HepG2 (cell line): ENCODE results near the gene DCAF4. TPM values are rescaled to one million over a fixed set of nuclear protein-coding genes. Genes with fewer than 3 reads are reported as not detected.

Experiments used
- ATAC-seq: fragments of 200-7000 bp; cut with Tn5 transposase; 3 replicates; pipeline ENCODE4 v1.9.1; 2020; ENCODE audit warnings: mild to moderate bottlenecking, moderate library complexity
- BruUV-seq: library from RNA; stranded (reverse); fragments of 400-500 nt; replicated peaks from 2 replicates; lab custom pipeline; 2021; lab: Mats Ljungman, UMichigan
- CTCF ChIA-PET: fragments of 300-600 bp; formaldehyde crosslinking; extraction: SDS; loops from one replicate; lab custom pipeline; 2021; ENCODE audit warnings: low total read pairs, inconsistent platforms, low intra/inter-chr PET ratio; lab: Yijun Ruan, JAX
- POLR2A ChIA-PET: fragments of 350-600 bp; sonication (Branson Sonifier 250); formaldehyde crosslinking; loops from one replicate; lab custom pipeline; 2020; ENCODE audit warnings: antibody characterized with exemption, inconsistent platforms; lab: Yijun Ruan, JAX
- DNase-seq: peaks from one replicate; pipeline ENCODE4 v3.0.0-alpha.2; 2015; ENCODE audit warnings: low spot score
- FAIRE-seq: peaks from 3 replicates; lab custom pipeline; 2011; peaks lifted over from hg19 to GRCh38; lab: Jason Lieb, UNC
- H2AFZ ChIP-seq: one replicate; pipeline ENCODE4 v1.6.1; 2011; ENCODE audit warnings: low read length, inconsistent platforms
- H3K27ac ChIP-seq: fragments of 300-600 bp; 3 replicates; pipeline ENCODE4 v1.8.0; 2011; ENCODE audit warnings: mixed run types, mild to moderate bottlenecking, mixed read lengths, low read length, inconsistent platforms; ENCODE audit not compliant: insufficient read depth; ENCODE audit errors: extremely low read length
- H3K27me3 ChIP-seq, 2 experiments: fragments of 200-600 bp in 1 of 2; 2 replicates in 1 of 2; 3 replicates in 1 of 2; pipeline versions ENCODE4 v1.6.0 to v1.8.0; 2011; ENCODE audit warnings: low read length in 2 of 2, mild to moderate bottlenecking in 2 of 2, moderate library complexity in 2 of 2, inconsistent platforms in 1 of 2; ENCODE audit not compliant: insufficient read depth in 2 of 2, control insufficient read depth in 1 of 2
- H3K36me3 ChIP-seq, 2 experiments: fragments of 200-600 bp in 1 of 2; replicated peaks in 1 of 2; 2 replicates in 1 of 2; 3 replicates in 1 of 2; pipeline versions ENCODE4 v1.5.1 to v1.8.0; 2011; ENCODE audit warnings: low read length in 2 of 2, inconsistent platforms in 1 of 2; ENCODE audit not compliant: insufficient read depth in 2 of 2, control insufficient read depth in 1 of 2
- H3K4me1 ChIP-seq: 2 replicates; pipeline ENCODE4 v1.5.1; 2012; ENCODE audit warnings: low read length, inconsistent platforms; ENCODE audit not compliant: insufficient read depth
- H3K4me2 ChIP-seq: 2 replicates; pipeline ENCODE4 v1.6.0; 2011; ENCODE audit warnings: low read depth, low read length, inconsistent platforms
- H3K4me3 ChIP-seq, 3 experiments: fragments of 200-600 bp in 1 of 3; sonication (generic), shearing (Covaris generic) in 1 of 3; replicated peaks in 1 of 3; 2 replicates each; pipeline ENCODE4 v1.5.1; 2011 to 2016; ENCODE audit warnings: low read length in 3 of 3, inconsistent platforms in 2 of 3, low read depth in 2 of 3, mild to moderate bottlenecking in 2 of 3, control low read depth in 1 of 3, mixed read lengths in 1 of 3; ENCODE audit not compliant: insufficient read depth in 1 of 3
- H3K79me2 ChIP-seq: one replicate; pipeline ENCODE4 v1.6.1; 2011; ENCODE audit warnings: low read length, inconsistent platforms; ENCODE audit not compliant: insufficient read depth
- H3K9ac ChIP-seq: 2 replicates; pipeline ENCODE4 v1.6.0; 2011; ENCODE audit warnings: mild to moderate bottlenecking, low read depth, low read length, inconsistent platforms; ENCODE audit not compliant: insufficient read depth
- H3K9me3 ChIP-seq: 2 replicates; pipeline ENCODE4 v1.5.1; 2012; ENCODE audit warnings: mild to moderate bottlenecking, low read length
- H4K20me1 ChIP-seq: 2 replicates; pipeline ENCODE4 v1.6.0; 2011; ENCODE audit warnings: inconsistent platforms, mild to moderate bottlenecking, low read length, moderate library complexity; ENCODE audit not compliant: insufficient read depth
- CEBPB ChIP-seq: IDR thresholded peaks from 2 replicates; pipeline ENCODE4 v1.6.1; 2011; ENCODE audit warnings: low read depth, low read length, improper control_type of control experiment, borderline replicate concordance
- MEF2D ChIP-seq: sonication (generic); formaldehyde crosslinking; IDR thresholded peaks from 2 replicates; pipeline ENCODE4 v1.5.1; 2020; ENCODE audit warnings: mild to moderate bottlenecking, missing genetic modification reagents
- NFE2L2 ChIP-seq: fragments of 150-350 bp; IDR thresholded peaks from 2 replicates; pipeline ENCODE4 v1.6.1; 2014; ENCODE audit warnings: low read length
- ZNF24 ChIP-seq: fragments of 450-650 bp; IDR thresholded peaks from 2 replicates; pipeline ENCODE4 v1.6.1; 2017; ENCODE audit warnings: antibody characterized with exemption, mild to moderate bottlenecking
- WGBS: methylation state at CpG from one replicate; pipeline ENCODE4 v1.1.6; 2017; ENCODE audit warnings: low lambda C conversion rate; 5-methylcytosine and 5-hydroxymethylcytosine counted together
- in situ Hi-C: cut with HindIII; loops from 2 replicates; pipeline ENCODE4 v1.10.0; 2017; ENCODE audit warnings: low pct_unique_long_range_greater_than_20kb; ENCODE audit not compliant: extremely low pct_ligation_motif_present
- intact Hi-C: fragments of 100-400 bp; cut with micrococcal nuclease; formaldehyde crosslinking; loops from one replicate; pipeline ENCODE4 v1.10.0; 2022; ENCODE audit not compliant: unreplicated experiment
- polyA plus RNA-seq, 8 experiments: library from polyadenylated mRNA; depleted of rRNA in 3 of 8; stranded (reverse) in 7 of 8; unstranded in 1 of 8; fragments of >200 nt; fragmentation: Illumina TruSeq in 4 of 8; extraction: Trizol in 4 of 8; gene quantifications; 2 replicates each; pipeline versions ENCODE4 v1.2.1 to v1.2.3, GENCODE V29; 2011 to 2016; ENCODE audit warnings: low read depth in 4 of 8, missing spikeins in 1 of 8, mixed read lengths in 1 of 8; ENCODE audit not compliant: insufficient read depth in 1 of 8
- total RNA-seq, 5 experiments: library from RNA; depleted of rRNA; stranded (reverse); fragments of >200 nt; fragmentation: Illumina TruSeq; extraction: Trizol; gene quantifications; 2 replicates each; pipeline ENCODE4 v1.2.3, GENCODE V29; 2016; ENCODE audit warnings: low read depth in 1 of 5

DCAF4 gene
- total and polyA plus RNA-seq, 2 of the 13 experiments (the other 11 are each of a cell fraction or from before 2014, with no cell fraction given): 18.8 to 21.1 TPM

DNA sequence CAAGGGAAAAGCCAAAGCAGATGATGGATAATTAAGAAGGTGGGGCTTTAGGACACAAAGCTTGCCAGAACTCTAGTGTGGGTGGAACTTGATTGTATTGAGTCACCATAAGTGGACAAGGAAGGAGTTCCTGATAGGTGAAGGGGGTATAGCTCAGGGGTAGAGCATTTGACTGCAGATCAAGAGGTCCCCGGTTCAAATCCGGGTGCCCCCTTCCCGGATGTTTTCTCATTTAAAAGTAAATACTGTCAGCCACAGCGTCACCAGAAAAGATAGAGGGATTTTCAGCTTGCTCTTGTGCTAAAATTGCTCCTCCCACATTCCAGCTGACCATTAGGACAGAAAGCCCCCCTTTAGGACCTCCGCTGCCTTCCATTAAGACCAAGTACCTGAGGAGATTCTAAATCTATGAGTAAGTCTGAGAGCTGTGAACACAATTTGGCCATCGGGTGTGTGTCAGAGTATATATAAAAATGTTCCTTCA lies 36.6 kb downstream of the DCAF4 start:
- no peak overlapping the region for H3K4me3 ChIP-seq

DNA sequence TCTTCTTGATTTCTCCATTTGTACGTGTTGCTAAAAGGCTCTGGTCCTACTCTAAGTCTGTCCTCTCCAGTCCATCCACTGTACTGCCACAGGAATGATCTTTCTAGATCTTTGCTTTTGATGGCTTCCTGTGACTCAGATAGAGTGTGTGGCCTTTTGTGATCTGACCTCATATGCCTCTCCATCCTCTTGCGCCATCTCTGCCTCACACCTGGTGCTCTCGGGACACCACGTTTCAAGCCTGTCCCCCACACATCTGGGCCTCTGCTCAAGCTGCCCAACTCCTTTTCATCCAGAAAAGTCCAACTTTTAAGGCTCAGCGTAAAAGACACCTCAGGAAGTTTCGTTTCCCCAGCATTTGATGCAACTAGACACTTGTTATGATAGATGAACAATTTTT lies 39.0 kb downstream of the DCAF4 start:
- no peaks in the 10 kb centered on the region for H3K27me3 ChIP-seq
- ChIA-PET CTCF (no interaction called here), POLR2A (no interaction called here)
- no peak overlapping the region for H2AFZ ChIP-seq
- peak; percentile 71; the same call in 1 of the 2 replicates for TF ChIP-seq CEBPB
- TF ChIP-seq MEF2D (CRISPR knock-in tag): no peak
- no peak overlapping the region for H3K9ac ChIP-seq
- no peak for FAIRE-seq
- intact Hi-C loops: no loop called here
- peak; percentile 21; the same call in 1 of the 3 replicates for ATAC-seq
- peaks cover 2% of the 10 kb centered on the region in 2 experiments; a peak in 3 of 5 replicates for H3K36me3 ChIP-seq
- TSS peak; percentile 44 for BruUV-seq
- no peaks in the 10 kb centered on the region for H4K20me1 ChIP-seq
- no peaks in the 10 kb centered on the region for H3K79me2 ChIP-seq
- no peak overlapping the region for H3K4me2 ChIP-seq
- no peak overlapping the region for H3K27ac ChIP-seq
- in situ Hi-C loops: no loop called here
- peaks cover 7% of the 10 kb centered on the region; the same call in 1 of the 2 replicates for H3K4me1 ChIP-seq
- WGBS: 80% methylated on average over 6 of the region's 6 CpGs
- peak; percentile 24 for DNase-seq
- H3K4me3 ChIP-seq: no peak overlapping the region
- H3K9me3 ChIP-seq: no peaks in the 10 kb centered on the region

More for the DNA sequence above, 36.6 kb downstream of the DCAF4 start:
- Histone ChIP-seq H3K4me2 (no peak overlapping the region), H3K36me3 (peaks cover 4 to 20% of the 10 kb centered on the region in 2 experiments), H3K27me3 (no peaks in the 10 kb centered on the region), H3K79me2 (no peaks in the 10 kb centered on the region), H3K27ac (no peak overlapping the region), H4K20me1 (no peaks in the 10 kb centered on the region), H3K9ac (no peak overlapping the region), H3K9me3 (no peaks in the 10 kb centered on the region), H3K4me1 (peaks cover 7% of the 10 kb centered on the region; the same call in 1 of the 2 replicates), H2AFZ (no peak overlapping the region)
- 86% methylated on average over 6 of the region's 6 CpGs for WGBS
- intact Hi-C loops: no loop called here
- CTCF ChIA-PET: no interaction called here
- peak; percentile 48 for DNase-seq
- POLR2A ChIA-PET: interaction anchor here (1.0 kb wide), 1 partner anchor 37 kb away, joined by 4 read pairs; the partner anchor contains the start of gene DCAF4
- no peak for FAIRE-seq
- ATAC-seq: peak; percentile 19
- no TSS peak for BruUV-seq
- in situ Hi-C loops: no loop called here
- TF ChIP-seq NFE2L2 (no peak), ZNF24 (peak; percentile 91)
- TF ChIP-seq, all 625 proteins: peak for 1
